ENCODE data around the gene TSPAN12.

The TSPAN12 gene

GRCh38 chr7:120738816-120739215, 119.1 kb downstream of the TSPAN12 start:
- DNase-seq, result no peak

Data from MV-4-11 (cell line).